ENCODE results near the gene GMNN.
"Not testable (repeated sequence)": the region's sequence is repeated elsewhere in the genome, so short reads cannot be mapped to it uniquely, and the experiment has no call there.

The GMNN gene

DNA sequence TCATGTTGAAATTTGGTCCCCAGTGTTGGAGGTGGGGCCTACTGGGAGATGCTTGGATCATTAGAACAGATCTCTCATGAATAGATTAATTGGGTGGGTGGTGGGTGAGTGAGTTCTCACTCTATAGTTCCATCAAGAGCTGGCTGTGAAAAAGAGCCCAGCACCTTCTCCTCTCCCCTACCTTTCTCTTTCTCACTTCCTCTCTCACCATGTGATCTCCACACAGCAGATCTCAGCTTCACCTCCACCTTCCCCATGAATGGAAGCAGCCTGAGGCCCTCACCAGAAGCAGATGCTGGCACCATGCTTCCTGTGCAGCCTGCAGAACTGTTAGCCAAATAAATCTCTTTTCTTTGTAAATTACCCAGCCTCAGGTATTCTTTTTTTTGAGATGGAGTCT, 12.9 kb upstream of the GMNN start:
- no peak for DNase-seq (ENCODE audit: low read depth in 2 of 2)

DNA sequence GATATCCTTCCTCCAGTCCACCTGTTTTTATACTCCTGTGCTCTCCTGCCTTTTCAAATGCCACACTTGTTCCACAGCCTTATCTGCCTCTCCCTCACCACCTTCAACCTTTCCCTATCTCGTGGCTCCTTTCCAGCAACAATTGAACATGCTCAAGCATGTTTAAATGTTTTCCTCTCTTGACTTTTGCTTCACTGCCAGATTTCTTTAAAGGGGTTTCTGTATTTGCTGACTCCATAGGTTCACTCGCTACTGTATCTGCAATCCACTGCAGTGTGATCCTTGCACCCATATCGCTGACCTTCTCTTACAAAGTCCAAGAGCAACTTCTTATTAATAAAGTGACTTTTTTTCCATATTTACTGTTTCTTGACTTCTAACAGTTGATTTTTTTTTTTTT, 11.2 kb upstream of the GMNN start:
- no peak for DNase-seq (ENCODE audit: low read depth in 2 of 2)

GRCh38 chr6:24764833-24765828, 9.6 kb upstream of the GMNN start:
- DNase-seq (ENCODE audit: low read depth in 2 of 2) = not testable (repeated sequence)

GRCh38 chr6:24765968-24766367, 8.8 kb upstream of the GMNN start:
- DNase-seq (ENCODE audit: low read depth in 2 of 2) = not testable (repeated sequence)

DNA sequence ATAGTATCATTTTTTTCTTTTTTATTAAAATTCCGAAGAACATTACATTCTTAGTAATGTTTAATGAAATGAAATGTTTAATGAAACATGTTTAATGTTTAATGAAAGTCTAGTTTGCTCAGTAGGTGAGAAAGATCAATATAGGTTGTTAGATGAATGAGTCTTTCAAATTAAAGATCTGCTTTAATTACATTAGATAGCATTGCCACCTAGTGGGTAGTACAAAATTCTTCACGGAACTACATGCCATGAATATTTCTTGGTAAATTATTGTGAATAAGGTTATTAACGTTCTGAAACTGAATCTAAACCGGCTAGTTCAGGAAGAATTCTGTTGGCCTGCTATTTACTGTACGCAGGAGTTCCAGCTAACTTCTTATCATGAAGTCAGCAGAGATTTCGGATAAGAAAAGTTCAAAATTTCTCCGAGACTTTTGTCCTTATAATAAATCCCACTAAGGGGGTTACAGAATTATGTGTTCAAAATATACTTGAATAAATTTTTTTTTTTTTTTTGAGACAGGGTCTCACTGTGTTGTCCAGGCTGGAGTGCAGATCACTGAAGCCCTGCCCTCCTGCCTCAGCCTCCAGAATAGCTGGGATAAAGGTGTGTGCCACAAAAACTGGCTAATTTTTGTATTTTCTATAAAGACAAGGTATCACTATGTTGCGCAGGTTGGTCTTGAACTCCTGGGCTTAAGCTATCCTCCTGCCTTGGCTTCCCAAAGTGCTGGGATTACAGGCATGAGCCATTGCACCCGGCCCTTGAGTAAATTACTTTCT, 7.9 kb upstream of the GMNN start:
- no peak for DNase-seq (ENCODE audit: low read depth in 2 of 2)

DNA sequence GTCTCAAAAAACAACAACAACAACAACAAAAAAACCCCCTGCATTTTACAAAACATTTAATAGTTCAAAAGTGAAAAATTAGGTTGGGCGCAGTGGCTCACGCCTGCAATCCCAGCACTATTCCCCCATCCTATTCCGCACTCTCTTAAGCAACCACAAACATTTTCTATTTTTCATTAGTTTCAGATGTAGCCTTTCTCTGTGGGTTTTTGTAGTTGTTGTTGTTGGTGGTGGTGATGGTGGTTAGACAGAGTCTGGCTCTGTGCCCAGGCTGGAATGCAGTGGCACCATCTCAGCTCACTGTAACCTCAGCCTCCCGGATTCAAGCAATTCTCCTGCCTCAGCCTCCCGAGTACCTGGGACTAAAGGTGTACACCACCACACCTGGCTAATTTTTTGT, 6.4 kb upstream of the GMNN start:
- DNase-seq (ENCODE audit: low read depth in 2 of 2) = no peak

GRCh38 chr6:24775520-24776058, 852 bp downstream of the GMNN start:
- DNase-seq (ENCODE audit: low read depth in 2 of 2) = no peak

- no peak for DNase-seq (ENCODE audit: low read depth in 2 of 2)
Observed at GRCh38 chr6:24777227-24777626, 2.5 kb downstream of the GMNN start.

GRCh38 chr6:24778121-24778520, 3.4 kb downstream of the GMNN start:
- DNase-seq (ENCODE audit: low read depth in 2 of 2) = no peak

- DNase-seq (ENCODE audit: low read depth in 2 of 2) = no peak
Observed at GRCh38 chr6:24778878-24779277, 4.1 kb downstream of the GMNN start.

- no peak for DNase-seq (ENCODE audit: low read depth in 2 of 2)
Observed at GRCh38 chr6:24779416-24780016, 4.8 kb downstream of the GMNN start.

DNA sequence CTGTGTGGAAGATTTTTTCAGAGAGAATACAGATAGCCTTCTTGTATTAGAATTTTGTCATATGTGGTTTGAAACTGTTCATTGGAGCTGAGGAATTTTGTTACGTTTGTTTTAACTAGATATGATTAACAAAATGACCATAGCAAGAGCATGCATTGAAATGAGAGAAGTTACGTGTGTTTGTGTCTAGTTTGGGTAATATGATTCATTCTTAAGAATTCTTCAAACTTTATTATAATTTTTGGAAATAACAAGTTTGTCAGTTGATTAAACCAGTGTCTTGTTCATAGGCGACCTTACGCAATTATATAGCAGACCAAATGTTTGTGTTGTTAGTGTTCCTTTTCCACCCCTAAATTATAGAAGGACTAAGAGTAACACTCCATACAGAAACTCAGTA, 5.5 kb downstream of the GMNN start:
- DNase-seq (ENCODE audit: low read depth in 2 of 2) = no peak

- DNase-seq (ENCODE audit: low read depth in 2 of 2) = no peak
Observed at GRCh38 chr6:24788031-24788665, 13.4 kb downstream of the GMNN start.

GRCh38 chr6:24795106-24795505, 20.4 kb downstream of the GMNN start:
- DNase-seq (ENCODE audit: low read depth in 2 of 2) = no peak

DNA sequence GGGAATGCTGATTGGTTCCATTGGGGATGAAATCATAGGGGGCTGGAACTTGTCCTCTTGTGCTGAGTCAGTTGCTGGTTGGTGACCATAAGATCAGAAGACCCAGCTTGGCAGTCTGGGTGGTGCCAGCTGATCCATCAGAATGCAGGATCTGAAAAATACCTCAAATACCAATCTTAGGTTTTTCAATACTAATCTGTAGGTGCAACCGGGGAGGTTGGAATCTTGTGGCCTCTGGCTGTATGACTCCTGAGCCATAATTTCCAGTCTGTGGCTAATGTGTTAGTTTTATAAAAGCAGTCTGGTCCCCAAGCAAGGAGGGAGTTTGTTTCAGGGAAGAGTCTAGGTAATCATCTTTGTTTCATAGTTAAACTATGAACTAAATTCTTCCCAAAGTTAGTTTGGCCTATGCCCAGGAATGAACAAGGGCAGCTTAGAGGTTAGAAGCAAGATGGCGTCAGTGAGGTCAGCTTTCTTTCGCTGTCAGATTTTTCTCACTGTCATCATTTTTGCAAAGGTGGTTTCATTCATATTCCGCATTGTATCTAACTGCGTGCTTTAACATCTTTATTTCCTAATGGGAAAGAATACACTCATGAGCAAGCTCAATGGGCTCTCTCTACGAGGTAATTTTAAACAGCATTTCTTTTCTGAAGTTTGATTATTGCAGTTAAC, 22.0 kb downstream of the GMNN start:
- DNase-seq (ENCODE audit: low read depth in 2 of 2) = no peak

DNA sequence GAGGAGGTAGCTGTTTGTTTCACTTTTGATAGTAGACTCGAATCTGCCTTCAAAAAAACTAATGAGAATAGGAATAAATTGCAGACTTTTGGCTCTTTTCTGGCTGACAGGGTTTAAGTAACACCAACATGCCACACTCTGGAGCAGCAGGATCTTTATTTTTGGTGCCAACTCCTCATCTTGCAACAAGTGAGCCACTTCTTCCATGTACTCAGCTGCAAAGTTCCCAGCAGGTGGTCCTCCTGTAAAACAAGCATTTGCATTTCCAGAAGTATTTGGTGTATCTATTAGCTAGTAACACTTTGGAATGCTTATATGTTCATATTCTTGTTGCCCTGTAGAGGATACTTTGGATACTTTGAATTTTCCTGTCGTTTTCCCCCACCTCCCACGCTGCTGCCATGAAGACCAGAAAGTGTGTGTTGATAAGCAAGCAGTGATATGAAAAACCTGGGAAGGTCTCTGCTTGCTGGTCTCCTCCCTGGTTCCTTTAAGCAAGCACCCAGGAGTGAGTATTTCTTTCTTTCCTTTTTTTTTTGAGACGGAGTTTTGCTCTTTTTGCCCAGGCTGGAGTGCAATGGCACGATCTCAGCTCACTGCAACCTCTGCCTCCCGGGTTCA, 23.0 kb downstream of the GMNN start:
- no peak for DNase-seq (ENCODE audit: low read depth in 2 of 2)

DNA sequence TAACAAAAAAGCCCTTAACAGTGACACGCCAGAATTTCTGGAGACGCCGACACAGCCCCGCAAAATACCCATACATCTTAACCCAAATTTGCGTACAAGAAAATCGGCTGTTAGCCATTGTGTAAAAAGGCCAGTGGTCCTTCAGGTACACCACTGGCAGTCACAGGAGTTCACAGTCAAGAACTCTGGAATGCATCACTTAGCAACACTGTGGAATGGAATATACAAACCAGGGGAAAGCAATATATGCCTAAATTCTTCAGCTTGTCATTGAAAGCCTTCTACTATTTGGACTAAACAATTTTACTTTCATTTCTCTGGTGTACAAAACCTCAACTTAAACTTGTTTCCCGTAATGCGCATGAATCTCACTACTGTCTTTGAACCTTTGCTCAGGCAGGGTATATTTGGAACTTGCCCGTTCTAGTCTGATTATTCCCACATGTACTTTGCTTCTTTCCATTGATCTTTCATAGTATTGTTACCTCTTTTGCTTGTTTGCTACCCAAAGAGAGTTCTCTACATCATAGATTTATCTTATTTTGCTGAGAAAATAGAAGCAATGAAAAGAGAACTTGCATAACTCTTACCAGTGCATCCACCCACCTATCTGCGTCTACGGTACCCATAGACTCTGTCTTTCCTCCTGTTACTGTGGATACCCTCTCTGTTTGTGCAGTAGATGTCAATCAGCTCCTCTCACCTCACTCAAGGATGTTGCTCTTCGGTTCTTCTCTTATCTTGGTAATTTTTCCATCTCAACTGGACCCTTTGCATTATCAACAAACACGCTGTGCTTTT, 24.2 kb downstream of the GMNN start, which contains the start of gene ARMH2:
Gene ARMH2, minus strand, starts transcription at position 178 of the 801 bp plus-strand sequence. Its CDS starts 60 bp downstream, at position 118.
- no peak for DNase-seq (ENCODE audit: low read depth in 2 of 2)

DNA sequence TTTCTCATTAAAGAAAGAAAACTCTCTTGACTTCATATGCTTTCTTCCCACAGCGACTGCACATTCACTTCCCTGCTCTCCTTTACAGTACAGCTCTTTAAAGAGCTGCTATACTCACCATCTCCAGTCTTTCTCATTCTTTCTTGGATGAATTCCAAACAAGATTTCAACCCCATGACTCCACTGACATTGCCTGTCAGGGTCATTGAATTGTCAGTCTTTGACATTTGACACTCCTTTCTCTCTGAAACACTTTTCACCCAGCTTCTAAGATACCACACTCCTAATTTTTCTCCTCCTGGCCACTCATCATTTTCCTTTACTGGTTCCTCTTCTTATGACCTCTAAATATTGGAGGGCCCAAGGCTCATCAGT, 24.8 kb downstream of the GMNN start:
- no peak for DNase-seq (ENCODE audit: low read depth in 2 of 2)

- no peak for DNase-seq (ENCODE audit: low read depth in 2 of 2)
Observed at GRCh38 chr6:24802271-24803059, 27.7 kb downstream of the GMNN start.
